ENCODE data around the gene GSE1. TPM values are rescaled to one million over a fixed set of nuclear protein-coding genes. Genes with fewer than 3 reads are reported as not detected.

GSE1 gene
- total RNA-seq, 1 experiment from 2014 or later = 42.7 TPM

- DNase-seq (ENCODE audit: low read depth in 1 of 2, low spot score in 2 of 2) = peak in 1 of 2 experiments; percentile 31
- H3K4me3 ChIP-seq = peak overlapping the region; percentile 76
- H3K36me3 ChIP-seq = peaks cover 26% of the 10 kb centered on the region; the same call in 1 of the 2 replicates
Measured at GRCh38 chr16:85689285-85689949, 76.3 kb downstream of the GSE1 start.

GRCh38 chr16:85689950-85690320 lies 76.8 kb downstream of the GSE1 start:
- Histone ChIP-seq H3K27ac (no peak overlapping the region), H3K4me1 (replicated peaks) (peaks cover 17% of the 10 kb centered on the region), H3K4me3 (no peak overlapping the region), H3K9me3 (replicated peaks) (peaks cover 3% of the 10 kb centered on the region; the same call in 1 of the 2 replicates), H3K36me3 (peaks cover 25% of the 10 kb centered on the region; the same call in 1 of the 2 replicates), H3K27me3 (replicated peaks) (no peaks in the 10 kb centered on the region)
- DNase-seq (ENCODE audit: low read depth in 1 of 2, low spot score in 2 of 2) = no peak

More at GRCh38 chr16:85689285-85689949, 76.3 kb downstream of the GSE1 start:
- H3K27me3 ChIP-seq (replicated peaks) = no peaks in the 10 kb centered on the region
- H3K4me1 ChIP-seq (replicated peaks) = peaks cover 17% of the 10 kb centered on the region
- peaks cover 3% of the 10 kb centered on the region; the same call in 1 of the 2 replicates for H3K9me3 ChIP-seq (replicated peaks)
- H3K27ac ChIP-seq = no peak overlapping the region

GRCh38 chr16:85690469-85691064 lies 77.4 kb downstream of the GSE1 start:
- no peak overlapping the region for H3K4me3 ChIP-seq
- DNase-seq (ENCODE audit: low read depth in 1 of 2, low spot score in 2 of 2) = no peak
- H3K36me3 ChIP-seq = peaks cover 23% of the 10 kb centered on the region; the same call in 1 of the 2 replicates
- H3K9me3 ChIP-seq (replicated peaks) = peaks cover 3% of the 10 kb centered on the region; the same call in 1 of the 2 replicates
- peaks cover 17% of the 10 kb centered on the region for H3K4me1 ChIP-seq (replicated peaks)
- no peak overlapping the region for H3K27ac ChIP-seq
- H3K27me3 ChIP-seq (replicated peaks) = no peaks in the 10 kb centered on the region

- H3K9me3 ChIP-seq (replicated peaks) = no peaks in the 10 kb centered on the region
- no peak overlapping the region for H3K4me3 ChIP-seq
- no peak for DNase-seq (ENCODE audit: low read depth in 1 of 2, low spot score in 2 of 2)
- H3K27me3 ChIP-seq (replicated peaks) = peaks cover 14% of the 10 kb centered on the region; the same call in 1 of the 2 replicates
- H3K27ac ChIP-seq = no peak overlapping the region
- H3K4me1 ChIP-seq (replicated peaks) = no peaks in the 10 kb centered on the region
- no peaks in the 10 kb centered on the region for H3K36me3 ChIP-seq
Measured at GRCh38 chr16:85695196-85696128, 82.3 kb downstream of the GSE1 start.

GRCh38 chr16:85696781-85697180 lies 83.7 kb downstream of the GSE1 start:
- no peaks in the 10 kb centered on the region for H3K36me3 ChIP-seq
- no peaks in the 10 kb centered on the region for H3K9me3 ChIP-seq (replicated peaks)
- peaks cover 14% of the 10 kb centered on the region; the same call in 1 of the 2 replicates for H3K27me3 ChIP-seq (replicated peaks)
- no peaks in the 10 kb centered on the region for H3K4me1 ChIP-seq (replicated peaks)
- H3K4me3 ChIP-seq = no peak overlapping the region
- H3K27ac ChIP-seq = no peak overlapping the region
- no peak for DNase-seq (ENCODE audit: low read depth in 1 of 2, low spot score in 2 of 2)

GRCh38 chr16:85697431-85697830 lies 84.3 kb downstream of the GSE1 start:
- H3K9me3 ChIP-seq (replicated peaks) = no peaks in the 10 kb centered on the region
- DNase-seq (ENCODE audit: low read depth in 1 of 2, low spot score in 2 of 2) = no peak
- H3K36me3 ChIP-seq = no peaks in the 10 kb centered on the region
- H3K27me3 ChIP-seq (replicated peaks) = peaks cover 14% of the 10 kb centered on the region; the same call in 1 of the 2 replicates
- H3K4me1 ChIP-seq (replicated peaks) = no peaks in the 10 kb centered on the region
- no peak overlapping the region for H3K4me3 ChIP-seq
- no peak overlapping the region for H3K27ac ChIP-seq

GRCh38 chr16:85698459-85698891 lies 85.4 kb downstream of the GSE1 start:
- H3K4me1 ChIP-seq (replicated peaks) = no peaks in the 10 kb centered on the region
- H3K36me3 ChIP-seq = no peaks in the 10 kb centered on the region
- no peak overlapping the region for H3K27ac ChIP-seq
- no peak for DNase-seq (ENCODE audit: low read depth in 1 of 2, low spot score in 2 of 2)
- peaks cover 14% of the 10 kb centered on the region; the same call in 1 of the 2 replicates for H3K27me3 ChIP-seq (replicated peaks)
- H3K9me3 ChIP-seq (replicated peaks) = no peaks in the 10 kb centered on the region
- H3K4me3 ChIP-seq = no peak overlapping the region

GRCh38 chr16:85698935-85699558 lies 85.9 kb downstream of the GSE1 start:
- DNase-seq (ENCODE audit: low read depth in 1 of 2, low spot score in 2 of 2) = no peak
- Histone ChIP-seq H3K27me3 (replicated peaks) (peaks cover 14% of the 10 kb centered on the region; the same call in 1 of the 2 replicates), H3K27ac (no peak overlapping the region), H3K4me3 (no peak overlapping the region), H3K4me1 (replicated peaks) (no peaks in the 10 kb centered on the region), H3K9me3 (replicated peaks) (no peaks in the 10 kb centered on the region), H3K36me3 (no peaks in the 10 kb centered on the region)

GRCh38 chr16:85699628-85700027 lies 86.5 kb downstream of the GSE1 start:
- no peaks in the 10 kb centered on the region for H3K9me3 ChIP-seq (replicated peaks)
- H3K4me3 ChIP-seq = no peak overlapping the region
- peaks cover 14% of the 10 kb centered on the region; the same call in 1 of the 2 replicates for H3K27me3 ChIP-seq (replicated peaks)
- no peak for DNase-seq (ENCODE audit: low read depth in 1 of 2, low spot score in 2 of 2)
- H3K36me3 ChIP-seq = no peaks in the 10 kb centered on the region
- no peaks in the 10 kb centered on the region for H3K4me1 ChIP-seq (replicated peaks)
- H3K27ac ChIP-seq = no peak overlapping the region

GRCh38 chr16:85704011-85704410 lies 90.9 kb downstream of the GSE1 start:
- H3K4me1 ChIP-seq (replicated peaks) = no peaks in the 10 kb centered on the region
- H3K27ac ChIP-seq = no peak overlapping the region
- no peak overlapping the region for H3K4me3 ChIP-seq
- no peaks in the 10 kb centered on the region for H3K27me3 ChIP-seq (replicated peaks)
- H3K36me3 ChIP-seq = no peaks in the 10 kb centered on the region
- DNase-seq (ENCODE audit: low read depth in 1 of 2, low spot score in 2 of 2) = no peak
- H3K9me3 ChIP-seq (replicated peaks) = no peaks in the 10 kb centered on the region

GRCh38 chr16:85704900-85705846 lies 92.1 kb downstream of the GSE1 start:
- no peaks in the 10 kb centered on the region for H3K27me3 ChIP-seq (replicated peaks)
- no peak overlapping the region for H3K4me3 ChIP-seq
- no peaks in the 10 kb centered on the region for H3K9me3 ChIP-seq (replicated peaks)
- DNase-seq (ENCODE audit: low read depth in 1 of 2, low spot score in 2 of 2) = no peak
- H3K4me1 ChIP-seq (replicated peaks) = no peaks in the 10 kb centered on the region
- no peak overlapping the region for H3K27ac ChIP-seq
- H3K36me3 ChIP-seq = no peaks in the 10 kb centered on the region

- Histone ChIP-seq H3K9me3 (replicated peaks) (no peaks in the 10 kb centered on the region), H3K27me3 (replicated peaks) (no peaks in the 10 kb centered on the region), H3K4me1 (replicated peaks) (no peaks in the 10 kb centered on the region), H3K36me3 (no peaks in the 10 kb centered on the region), H3K4me3 (no peak overlapping the region), H3K27ac (no peak overlapping the region)
- DNase-seq (ENCODE audit: low read depth in 1 of 2, low spot score in 2 of 2) = no peak
Measured at GRCh38 chr16:85706449-85707034, 93.4 kb downstream of the GSE1 start.

All from SJSA1 (cell line).